Stomach (tissue), 4 donors: ENCODE results near the gene LACC1.

Source experiments
- POLR2AphosphoS5 ChIP-seq, 3 donors: sonication (generic); formaldehyde crosslinking; IDR thresholded peaks; one replicate each; pipeline ENCODE4 v1.6.1; 2016; ENCODE audit warnings: antibody characterized with exemption in 3 of 3
- TF ChIP-seq, protein P1 (sequence below), 7 experiments: fragments of 450-650 bp in 4 of 7; fragments of 200-600 bp in 3 of 7; sonication (generic) in 3 of 7; IDR thresholded peaks; one replicate each; pipeline ENCODE4 v1.5.1; 2016 to 2019; ENCODE audit warnings: antibody characterized with exemption in 7 of 7, control low read depth in 2 of 7, mild to moderate bottlenecking in 1 of 7

DNA sequence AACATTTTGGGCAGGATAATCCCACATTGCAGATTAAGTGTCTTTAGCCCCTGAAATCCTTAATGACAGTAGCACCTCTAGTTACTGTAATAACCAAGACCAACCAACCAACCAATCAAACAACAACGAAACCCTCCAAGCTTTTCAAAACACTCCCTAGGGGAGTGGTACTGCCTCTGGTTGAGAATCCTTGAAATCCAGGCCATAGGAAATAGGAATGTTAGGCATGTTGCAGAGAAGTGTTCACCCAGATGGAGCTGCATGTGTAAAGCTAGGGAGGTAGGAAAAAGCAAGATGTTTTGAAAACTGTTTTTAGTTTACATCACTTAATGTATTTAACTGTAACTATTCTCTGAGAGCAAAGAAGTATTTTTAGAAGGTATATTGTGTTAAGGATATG lies 4.5 kb downstream of the LACC1 start:
- TF ChIP-seq, protein P1, sequence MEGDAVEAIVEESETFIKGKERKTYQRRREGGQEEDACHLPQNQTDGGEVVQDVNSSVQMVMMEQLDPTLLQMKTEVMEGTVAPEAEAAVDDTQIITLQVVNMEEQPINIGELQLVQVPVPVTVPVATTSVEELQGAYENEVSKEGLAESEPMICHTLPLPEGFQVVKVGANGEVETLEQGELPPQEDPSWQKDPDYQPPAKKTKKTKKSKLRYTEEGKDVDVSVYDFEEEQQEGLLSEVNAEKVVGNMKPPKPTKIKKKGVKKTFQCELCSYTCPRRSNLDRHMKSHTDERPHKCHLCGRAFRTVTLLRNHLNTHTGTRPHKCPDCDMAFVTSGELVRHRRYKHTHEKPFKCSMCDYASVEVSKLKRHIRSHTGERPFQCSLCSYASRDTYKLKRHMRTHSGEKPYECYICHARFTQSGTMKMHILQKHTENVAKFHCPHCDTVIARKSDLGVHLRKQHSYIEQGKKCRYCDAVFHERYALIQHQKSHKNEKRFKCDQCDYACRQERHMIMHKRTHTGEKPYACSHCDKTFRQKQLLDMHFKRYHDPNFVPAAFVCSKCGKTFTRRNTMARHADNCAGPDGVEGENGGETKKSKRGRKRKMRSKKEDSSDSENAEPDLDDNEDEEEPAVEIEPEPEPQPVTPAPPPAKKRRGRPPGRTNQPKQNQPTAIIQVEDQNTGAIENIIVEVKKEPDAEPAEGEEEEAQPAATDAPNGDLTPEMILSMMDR (IDR thresholded peaks at IDR 0.05), result no peak
- TF ChIP-seq POLR2AphosphoS5 (IDR thresholded peaks at IDR 0.05), result no peak
